Spleen (tissue), 11 donors: Measurements from ENCODE around the gene PFN1. TPM values are rescaled to one million over a fixed set of nuclear protein-coding genes. Genes with fewer than 3 reads are reported as not detected.

Experiments
- DNase-seq: peaks from one replicate; pipeline ENCODE4 v3.0.0-alpha.2; 2020
- H3K27ac ChIP-seq, 8 donors: fragments of 200-600 bp; sonication (generic) in 7 of 8; 1 replicate in 4 of 8; 2 replicates in 4 of 8; pipeline versions ENCODE4 v1.5.0 to v1.8.0; 2016 to 2021; ENCODE audit warnings: inconsistent platforms in 4 of 8, mild to moderate bottlenecking in 4 of 8, moderate library complexity in 1 of 8
- H3K27me3 ChIP-seq, 7 donors: fragments of 200-600 bp; sonication (generic) in 6 of 7; replicated peaks in 1 of 7; 1 replicate in 4 of 7; 2 replicates in 3 of 7; pipeline versions ENCODE4 v1.5.0 to v1.8.0; 2016 to 2021; ENCODE audit warnings: inconsistent platforms in 3 of 7, mild to moderate bottlenecking in 1 of 7
- H3K36me3 ChIP-seq, 6 donors: fragments of 200-600 bp; sonication (generic) in 5 of 6; 1 replicate in 4 of 6; 2 replicates in 2 of 6; pipeline versions ENCODE4 v1.5.0 to v1.8.0; 2016 to 2021; ENCODE audit warnings: inconsistent platforms in 2 of 6
- H3K4me1 ChIP-seq, 6 donors: fragments of 200-600 bp; sonication (generic) in 5 of 6; 1 replicate in 3 of 6; 2 replicates in 3 of 6; pipeline versions ENCODE4 v1.5.0 to v1.8.0; 2016 to 2021; ENCODE audit warnings: inconsistent platforms in 3 of 6
- H3K4me3 ChIP-seq, 8 donors: fragments of 200-600 bp; sonication (generic) in 7 of 8; 1 replicate in 4 of 8; 2 replicates in 4 of 8; pipeline versions ENCODE4 v1.5.0 to v1.8.0; 2016 to 2021; ENCODE audit warnings: inconsistent platforms in 4 of 8, mild to moderate bottlenecking in 4 of 8, moderate library complexity in 2 of 8
- H3K9me3 ChIP-seq, 8 donors: fragments of 200-600 bp; sonication (generic) in 7 of 8; 1 replicate in 4 of 8; 2 replicates in 4 of 8; pipeline versions ENCODE4 v1.5.0 to v1.8.0; 2016 to 2021; ENCODE audit warnings: inconsistent platforms in 4 of 8
- POLR2A ChIP-seq, 3 donors: fragments of 450-650 bp; IDR thresholded peaks; one replicate each; pipeline ENCODE4 v1.5.1; 2017; ENCODE audit warnings: antibody characterized with exemption in 3 of 3, mild to moderate bottlenecking in 1 of 3
- POLR2AphosphoS5 ChIP-seq, 3 donors: sonication (generic); formaldehyde crosslinking; IDR thresholded peaks; one replicate each; pipeline ENCODE4 v1.5.1; 2017; ENCODE audit warnings: antibody characterized with exemption in 3 of 3
- WGBS, 5 donors: extraction: QIAGEN DNeasy Blood & Tissue Kit in 3 of 5; methylation state at CpG; one replicate each; pipeline versions ENCODE4 v1.1.5 to v1.1.7; 2013 to 2018; 5-methylcytosine and 5-hydroxymethylcytosine counted together
- intact Hi-C: fragments of 100-400 bp; cut with DNase I; formaldehyde crosslinking; loops from one replicate; pipeline ENCODE4 v1.15.0; 2023; ENCODE audit warnings: low total_unique reads
- polyA plus RNA-seq, 3 donors: library from polyadenylated mRNA; stranded (reverse); fragments of 200-250 nt; gene quantifications; one replicate each; pipeline ENCODE4 v1.2.1, GENCODE V29; 2013
- total RNA-seq, 7 donors: library from RNA; depleted of rRNA in 3 of 7; stranded (reverse); fragments of >200 nt in 3 of 7; fragmentation: NEBNext Ultra II Directional in 4 of 7; extraction: Animal tissue kit (Norgen Biotek cat#: 25700) in 4 of 7; gene quantifications; one replicate each; pipeline versions ENCODE4 v1.1.0 to v1.2.1, GENCODE V29; 2016 to 2021
- TF ChIP-seq, protein P1 (sequence below), 11 experiments: fragments of 200-600 bp in 7 of 11; fragments of 450-650 bp in 4 of 11; sonication (generic) in 4 of 11; IDR thresholded peaks in 8 of 11; conservative IDR thresholded peaks in 3 of 11; 1 replicate in 7 of 11; 2 replicates in 4 of 11; pipeline versions ENCODE4 v1.4.0 to v1.8.0; 2016 to 2021; ENCODE audit warnings: antibody characterized with exemption in 11 of 11, inconsistent platforms in 4 of 11, mild to moderate bottlenecking in 1 of 11
- donor health status: healthy with polysubstance abuse.
- donor health status: DM: no; HTN: no; CAD: no; lungs with moderate emphysema.
- donor health status: DM: no; HTN: no; CAD: no.
- donor health status: Bipolar disorder and iron deficiency.
- donor health status: healthy.
- donor health status: DM: no; HTN: no; CAD: no.
- donor health status: DM: yes; HTN: yes; CAD: no.

PFN1 gene
- total and polyA plus RNA-seq, 10 donors, result 605 to 1,090 (median 843) TPM

DNA sequence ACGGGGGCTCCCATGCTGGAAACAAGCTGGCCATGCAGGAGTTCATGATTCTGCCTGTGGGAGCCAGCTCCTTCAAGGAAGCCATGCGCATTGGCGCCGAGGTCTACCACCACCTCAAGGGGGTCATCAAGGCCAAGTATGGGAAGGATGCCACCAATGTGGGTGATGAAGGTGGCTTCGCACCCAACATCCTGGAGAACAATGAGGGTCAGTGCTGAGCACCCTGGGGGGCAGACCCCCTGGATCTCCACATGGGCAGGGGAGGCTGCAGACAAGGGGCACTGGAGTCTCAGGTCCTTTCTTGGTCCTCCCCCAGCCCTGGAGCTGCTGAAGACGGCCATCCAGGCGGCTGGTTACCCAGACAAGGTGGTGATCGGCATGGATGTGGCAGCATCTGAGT, 6.8 kb upstream of the PFN1 start:
- 93 to 98% (median 97%) methylated on average over 8 of the region's 8 CpGs for WGBS, 5 donors
- Histone ChIP-seq H3K27ac (no peak overlapping the region), H3K36me3 (peaks cover 6 to 34% (median 13%) of the 10 kb centered on the region in 6 donors), H3K9me3 (no peaks in the 10 kb centered on the region), H3K4me1 (peaks cover 8 to 17% (median 14%) of the 10 kb centered on the region in 6 donors), H3K4me3 (no peak overlapping the region), H3K27me3 (no peaks in the 10 kb centered on the region)
- intact Hi-C loops, result no loop called here
- TF ChIP-seq, protein P1, sequence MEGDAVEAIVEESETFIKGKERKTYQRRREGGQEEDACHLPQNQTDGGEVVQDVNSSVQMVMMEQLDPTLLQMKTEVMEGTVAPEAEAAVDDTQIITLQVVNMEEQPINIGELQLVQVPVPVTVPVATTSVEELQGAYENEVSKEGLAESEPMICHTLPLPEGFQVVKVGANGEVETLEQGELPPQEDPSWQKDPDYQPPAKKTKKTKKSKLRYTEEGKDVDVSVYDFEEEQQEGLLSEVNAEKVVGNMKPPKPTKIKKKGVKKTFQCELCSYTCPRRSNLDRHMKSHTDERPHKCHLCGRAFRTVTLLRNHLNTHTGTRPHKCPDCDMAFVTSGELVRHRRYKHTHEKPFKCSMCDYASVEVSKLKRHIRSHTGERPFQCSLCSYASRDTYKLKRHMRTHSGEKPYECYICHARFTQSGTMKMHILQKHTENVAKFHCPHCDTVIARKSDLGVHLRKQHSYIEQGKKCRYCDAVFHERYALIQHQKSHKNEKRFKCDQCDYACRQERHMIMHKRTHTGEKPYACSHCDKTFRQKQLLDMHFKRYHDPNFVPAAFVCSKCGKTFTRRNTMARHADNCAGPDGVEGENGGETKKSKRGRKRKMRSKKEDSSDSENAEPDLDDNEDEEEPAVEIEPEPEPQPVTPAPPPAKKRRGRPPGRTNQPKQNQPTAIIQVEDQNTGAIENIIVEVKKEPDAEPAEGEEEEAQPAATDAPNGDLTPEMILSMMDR (IDR thresholded peaks at IDR 0.05 in 8 of 11, conservative IDR thresholded peaks at IDR 0.05 in 3 of 11), result no peak
- TF ChIP-seq POLR2A (IDR thresholded peaks at IDR 0.05) (no peak), POLR2AphosphoS5 (IDR thresholded peaks at IDR 0.05) (no peak)
- DNase-seq, result no peak

DNA sequence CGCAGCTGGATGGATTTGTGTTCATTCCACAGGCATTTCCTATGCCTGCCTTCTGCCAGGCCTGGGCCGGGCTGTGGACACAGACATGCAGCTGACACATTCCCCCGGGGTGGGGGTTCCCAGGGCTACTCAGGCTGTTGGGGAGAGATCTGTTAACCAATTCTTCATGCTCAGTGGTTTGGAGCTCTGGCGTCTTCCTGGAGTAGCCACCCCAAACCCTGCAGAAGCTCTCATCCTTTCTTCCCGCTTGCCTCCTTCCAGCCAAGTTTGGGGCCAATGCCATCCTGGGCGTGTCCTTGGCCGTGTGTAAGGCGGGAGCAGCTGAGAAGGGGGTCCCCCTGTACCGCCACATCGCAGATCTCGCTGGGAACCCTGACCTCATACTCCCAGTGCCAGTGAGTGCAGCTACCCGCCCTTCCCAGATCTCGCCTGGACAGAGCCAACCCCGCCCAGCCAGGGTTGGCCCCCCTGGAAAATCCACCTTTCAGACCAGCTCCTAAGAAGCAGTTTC, 5.2 kb upstream of the PFN1 start:
- H3K27ac ChIP-seq, result no peak overlapping the region
- H3K9me3 ChIP-seq, result no peaks in the 10 kb centered on the region

DNA sequence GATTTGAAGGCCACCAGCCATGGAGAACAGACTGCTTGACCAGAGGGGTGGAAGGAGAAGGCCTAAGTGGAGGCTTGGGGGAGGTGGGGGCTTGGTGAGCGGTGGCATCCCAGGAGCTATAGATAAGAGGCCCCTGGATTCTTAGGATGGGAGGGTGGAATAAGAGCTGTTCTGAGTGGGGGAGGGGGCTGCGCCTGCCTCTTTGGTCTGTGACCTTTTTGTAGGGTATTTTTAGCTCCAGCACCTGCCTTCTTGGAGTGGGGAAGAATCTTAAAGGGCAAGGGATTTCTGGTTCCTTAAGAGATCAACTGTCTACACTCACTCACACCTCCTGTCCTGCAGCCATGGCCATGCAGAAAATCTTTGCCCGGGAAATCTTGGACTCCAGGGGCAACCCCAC, 3.2 kb upstream of the PFN1 start:
- H3K36me3 ChIP-seq, result peaks cover 0 to 8% (median 4%) of the 10 kb centered on the region in 6 donors
- TF ChIP-seq POLR2AphosphoS5 (IDR thresholded peaks at IDR 0.05) (no peak), POLR2A (IDR thresholded peaks at IDR 0.05) (no peak)
- TF ChIP-seq, protein P1 (IDR thresholded peaks at IDR 0.05 in 8 of 11, conservative IDR thresholded peaks at IDR 0.05 in 3 of 11), result no peak
- no peak for DNase-seq
- H3K27ac ChIP-seq, result no peak overlapping the region
- H3K4me3 ChIP-seq, result no peak overlapping the region
- intact Hi-C loops, result no loop called here
- peaks cover 12 to 41% (median 24%) of the 10 kb centered on the region in 6 donors for H3K4me1 ChIP-seq
- no peaks in the 10 kb centered on the region for H3K27me3 ChIP-seq
- 82 to 100% (median 90%) methylated on average over 3 of the region's 3 CpGs for WGBS, 5 donors
- no peaks in the 10 kb centered on the region for H3K9me3 ChIP-seq

More for the DNA sequence above, 5.2 kb upstream of the PFN1 start:
- no peak for DNase-seq
- Histone ChIP-seq H3K4me1 (peaks cover 8 to 31% (median 19%) of the 10 kb centered on the region in 6 donors), H3K27me3 (no peaks in the 10 kb centered on the region), H3K36me3 (peaks cover 0 to 19% (median 0%) of the 10 kb centered on the region in 6 donors), H3K4me3 (no peak overlapping the region)
- 68 to 84% (median 74%) methylated on average over 14 of the region's 14 CpGs for WGBS, 5 donors
- no peak for TF ChIP-seq POLR2A (IDR thresholded peaks at IDR 0.05)
- TF ChIP-seq POLR2AphosphoS5 (IDR thresholded peaks at IDR 0.05), result peak in 1 of 3 donors; percentile 18
- intact Hi-C loops, result no loop called here

DNA sequence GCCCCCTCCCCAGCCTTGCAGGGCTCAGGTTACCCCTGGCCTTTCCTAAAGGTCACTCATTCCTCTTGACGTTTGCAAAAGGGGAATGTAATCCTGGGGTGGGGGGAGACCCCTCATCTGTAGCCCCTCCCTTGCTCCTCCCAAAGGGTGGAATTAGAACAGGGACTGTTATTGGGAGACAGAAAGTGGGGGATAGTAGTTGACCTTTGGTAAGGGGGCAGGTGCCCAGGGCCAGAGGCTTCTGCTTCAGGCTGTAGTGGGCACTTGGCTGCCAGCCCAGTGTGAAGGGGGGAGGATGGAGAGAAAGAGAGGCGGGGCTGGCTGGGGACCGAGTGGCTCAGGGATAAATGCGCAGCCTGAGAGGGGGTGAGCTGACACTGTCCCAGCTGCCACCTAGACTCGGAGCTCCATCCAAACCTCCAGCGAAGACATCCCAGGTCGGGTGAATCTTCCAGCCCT, 2.4 kb upstream of the PFN1 start, which contains the start of gene ENO3:
Gene ENO3, plus strand, starts transcription at position 374 of the 459 bp plus-strand sequence. CDS start 711 bp downstream, outside the sequence.
- TF ChIP-seq POLR2A (IDR thresholded peaks at IDR 0.05) (no peak), POLR2AphosphoS5 (IDR thresholded peaks at IDR 0.05) (no peak)
- TF ChIP-seq, protein P1 (IDR thresholded peaks at IDR 0.05 in 8 of 11, conservative IDR thresholded peaks at IDR 0.05 in 3 of 11), result no peak
- Histone ChIP-seq H3K27me3 (no peaks in the 10 kb centered on the region), H3K4me1 (peaks cover 19 to 48% (median 30%) of the 10 kb centered on the region in 6 donors), H3K27ac (peak within 1 kb of the TSS; percentile 89 to 99 (median 98)), H3K36me3 (peaks cover 0 to 15% (median 11%) of the 10 kb centered on the region in 6 donors), H3K9me3 (no peaks in the 10 kb centered on the region), H3K4me3 (peak within 1 kb of the TSS; percentile 78 to 100 (median 98))
- intact Hi-C loops, result no loop called here
- 42 to 60% (median 52%) methylated on average over 7 of the region's 7 CpGs for WGBS, 5 donors
- no peak for DNase-seq
